Transverse colon (tissue), 4 donors: ENCODE results near the gene ITGA1. TPM values are rescaled to one million over a fixed set of nuclear protein-coding genes. Genes with fewer than 3 reads are reported as not detected.
A peak's percentile ranks its signal among the peaks of the same experiment; 100 is the strongest.

Experiments used
- DNase-seq: peaks from one replicate; pipeline ENCODE4 v3.0.0-alpha.2; 2019
- H3K27ac ChIP-seq, 4 donors: fragments of 200-600 bp; sonication (generic); 2 replicates each; pipeline ENCODE4 v1.5.1; 2016 to 2018; ENCODE audit warnings: inconsistent platforms in 4 of 4
- H3K27me3 ChIP-seq: fragments of 200-600 bp; sonication (generic); 2 replicates; pipeline ENCODE4 v1.5.1; 2017; ENCODE audit warnings: inconsistent platforms
- H3K36me3 ChIP-seq, 4 donors: fragments of 200-600 bp; sonication (generic); 2 replicates each; pipeline ENCODE4 v1.5.1; 2017 to 2019; ENCODE audit warnings: inconsistent platforms in 4 of 4
- H3K4me1 ChIP-seq, 4 donors: fragments of 200-600 bp; sonication (generic); 2 replicates each; pipeline ENCODE4 v1.5.1; 2017 to 2020; ENCODE audit warnings: inconsistent platforms in 4 of 4
- H3K4me3 ChIP-seq, 4 donors: fragments of 200-600 bp; sonication (generic); 1 replicate in 1 of 4; 2 replicates in 3 of 4; pipeline versions ENCODE4 v1.5.1 to v1.6.1; 2017 to 2019; ENCODE audit warnings: inconsistent platforms in 4 of 4
- H3K9me3 ChIP-seq, 2 donors: fragments of 200-600 bp; sonication (generic); 2 replicates each; pipeline ENCODE4 v1.5.1; 2017 to 2019; ENCODE audit warnings: inconsistent platforms in 2 of 2
- CTCF ChIP-seq, 5 experiments: fragments of 200-600 bp in 3 of 5; fragments of 450-650 bp in 2 of 5; sonication (generic) in 3 of 5; IDR thresholded peaks; 1 replicate in 2 of 5; 2 replicates in 3 of 5; pipeline ENCODE4 v1.5.1; 2016 to 2017; ENCODE audit warnings: antibody characterized with exemption in 5 of 5, inconsistent platforms in 3 of 5, mild to moderate bottlenecking in 2 of 5, moderate library complexity in 1 of 5
- EP300 ChIP-seq: sonication (generic); formaldehyde crosslinking; IDR thresholded peaks from one replicate; pipeline ENCODE4 v1.6.1; 2017; ENCODE audit warnings: antibody characterized with exemption, low read depth
- POLR2A ChIP-seq: fragments of 450-650 bp; IDR thresholded peaks from one replicate; pipeline ENCODE4 v1.6.1; 2016; ENCODE audit warnings: antibody characterized with exemption, mild to moderate bottlenecking, moderate library complexity
- POLR2AphosphoS5 ChIP-seq, 3 donors: sonication (generic); formaldehyde crosslinking; IDR thresholded peaks; one replicate each; pipeline ENCODE4 v1.6.1; 2016; ENCODE audit warnings: antibody characterized with exemption in 3 of 3
- WGBS, 2 donors: methylation state at CpG; one replicate each; pipeline ENCODE4 v1.1.5; 2018; ENCODE audit warnings: low coverage in 1 of 2; 5-methylcytosine and 5-hydroxymethylcytosine counted together
- in situ Hi-C, 4 donors: fragments of 200-750 bp; cut with MboI; loops; one replicate each; pipeline versions ENCODE4 v1.15.0 to v1.15.1; 2017; ENCODE audit warnings: low sequenced_read_pairs in 3 of 4, low pct_ligation_motif_present in 1 of 4, low pct_unique_long_range_greater_than_20kb in 1 of 4
- intact Hi-C: fragments of 100-400 bp; cut with DNase I; formaldehyde crosslinking; loops from one replicate; pipeline ENCODE4 v1.15.1; 2023; ENCODE audit warnings: low total_unique reads
- total RNA-seq, 4 donors: library from RNA; depleted of rRNA; stranded (reverse); fragments of >200 nt; gene quantifications; one replicate each; pipeline ENCODE4 v1.1.0, GENCODE V29; 2016

Gene ITGA1
- total RNA-seq, 4 donors from 2014 or later, result 42.6 to 83.2 (median 48.0) TPM

DNA sequence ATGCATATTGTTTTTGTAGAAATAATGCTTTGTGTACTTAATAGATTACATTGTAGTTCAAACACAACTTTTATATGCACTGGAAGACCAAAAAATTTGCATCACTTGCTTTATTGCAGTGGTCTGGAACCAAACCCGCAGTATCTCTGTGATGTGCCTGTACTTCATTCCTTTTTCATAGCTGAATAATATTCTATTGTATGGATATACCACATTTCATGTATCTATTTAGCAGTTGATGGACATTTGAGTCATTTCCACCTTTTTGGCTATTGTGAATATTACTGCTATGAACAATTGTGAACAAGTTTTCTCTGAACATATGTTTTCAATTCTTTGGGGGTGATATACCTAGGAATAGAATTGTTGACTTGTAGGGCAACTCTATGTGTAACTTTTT, 40.1 kb downstream of the ITGA1 start:
- Histone ChIP-seq H3K4me1 (peaks cover 0 to 21% (median 4%) of the 10 kb centered on the region in 4 donors), H3K27ac (no peak overlapping the region), H3K4me3 (no peak overlapping the region), H3K9me3 (no peaks in the 10 kb centered on the region), H3K36me3 (no peaks in the 10 kb centered on the region), H3K27me3 (no peaks in the 10 kb centered on the region)
- TF ChIP-seq POLR2AphosphoS5 (IDR thresholded peaks at IDR 0.05), result no peak
- TF ChIP-seq EP300, result no peak
- no peak for TF ChIP-seq POLR2A
- TF ChIP-seq CTCF (IDR thresholded peaks at IDR 0.05), result no peak
- in situ Hi-C loops, result no loop called here
- no peak for DNase-seq
- WGBS, 2 donors, result 92% methylated on average over 1 of the region's 1 CpG
- intact Hi-C loops, result no loop called here

- in situ Hi-C loops, result no loop called here
- H3K27me3 ChIP-seq, result no peaks in the 10 kb centered on the region
Observed at GRCh38 chr5:52829664-52830063, 41.9 kb downstream of the ITGA1 start.

DNA sequence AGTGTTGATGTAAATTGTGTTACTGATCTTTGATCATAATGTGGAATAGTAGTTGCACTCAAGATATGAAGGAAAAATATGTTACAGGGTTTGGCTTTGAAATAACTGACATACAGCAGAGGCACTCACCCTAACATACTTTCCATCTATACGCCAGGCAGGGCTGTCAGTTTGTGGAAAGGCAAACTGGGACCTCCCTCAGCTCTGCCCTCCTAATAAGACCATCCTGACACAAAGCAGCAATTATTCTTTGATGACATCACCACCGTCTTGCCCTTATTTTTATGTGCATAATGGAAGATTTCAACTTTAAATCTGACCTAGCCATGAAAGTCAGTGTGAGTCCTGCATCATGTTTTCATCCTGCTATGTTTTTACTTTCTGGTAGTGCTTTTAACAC, 42.9 kb downstream of the ITGA1 start:
- DNase-seq, result no peak
- no peak for TF ChIP-seq EP300
- TF ChIP-seq POLR2AphosphoS5 (IDR thresholded peaks at IDR 0.05), result no peak
- TF ChIP-seq CTCF (IDR thresholded peaks at IDR 0.05), result no peak
- no peak for TF ChIP-seq POLR2A

More at GRCh38 chr5:52829664-52830063, 41.9 kb downstream of the ITGA1 start:
- H3K4me1 ChIP-seq, result peaks cover 0 to 20% (median 1%) of the 10 kb centered on the region in 4 donors
- intact Hi-C loops, result no loop called here
- H3K4me3 ChIP-seq, result no peak overlapping the region
- no peaks in the 10 kb centered on the region for H3K9me3 ChIP-seq
- no peak for DNase-seq
- TF ChIP-seq CTCF (IDR thresholded peaks at IDR 0.05) (no peak), POLR2AphosphoS5 (IDR thresholded peaks at IDR 0.05) (no peak), EP300 (no peak), POLR2A (no peak)
- peak overlapping the region in 3 of 4 donors; percentile 15 to 43 (median 33) for H3K27ac ChIP-seq
- no peaks in the 10 kb centered on the region for H3K36me3 ChIP-seq

GRCh38 chr5:52831786-52832511, 44.2 kb downstream of the ITGA1 start:
- H3K4me1 ChIP-seq, result peaks cover 0 to 18% (median 1%) of the 10 kb centered on the region in 4 donors
- 40 to 72% methylated on average over 1 to 2 of the region's 2 CpGs for WGBS, 2 donors
- H3K36me3 ChIP-seq, result no peaks in the 10 kb centered on the region
- H3K9me3 ChIP-seq, result no peaks in the 10 kb centered on the region
- no peaks in the 10 kb centered on the region for H3K27me3 ChIP-seq
- no peak overlapping the region for H3K4me3 ChIP-seq
- in situ Hi-C loops (no loop called here), intact Hi-C loops (no loop called here)
- no peak for TF ChIP-seq EP300
- no peak for TF ChIP-seq POLR2AphosphoS5 (IDR thresholded peaks at IDR 0.05)
- TF ChIP-seq CTCF (IDR thresholded peaks at IDR 0.05), result no peak
- TF ChIP-seq POLR2A, result no peak
- peak overlapping the region in 2 of 4 donors; percentile 4 to 43 for H3K27ac ChIP-seq
- no peak for DNase-seq

More for the DNA sequence above, 42.9 kb downstream of the ITGA1 start:
- H3K4me1 ChIP-seq, result peaks cover 0 to 17% (median 1%) of the 10 kb centered on the region in 4 donors
- WGBS, 2 donors, result 67 to 77% methylated on average over 1 to 2 of the region's 2 CpGs
- no peaks in the 10 kb centered on the region for H3K27me3 ChIP-seq
- in situ Hi-C loops (no loop called here), intact Hi-C loops (no loop called here)
- H3K27ac ChIP-seq, result peak overlapping the region; percentile 3 to 43 (median 26)
- H3K4me3 ChIP-seq, result no peak overlapping the region
- no peaks in the 10 kb centered on the region for H3K36me3 ChIP-seq
- no peaks in the 10 kb centered on the region for H3K9me3 ChIP-seq
